ENCODE results near the gene RAD51B. TPM values are rescaled to one million over a fixed set of nuclear protein-coding genes. Genes with fewer than 3 reads are reported as not detected.

RAD51B gene
- total RNA-seq, 1 donor from 2014 or later, result 16.7 TPM

DNA sequence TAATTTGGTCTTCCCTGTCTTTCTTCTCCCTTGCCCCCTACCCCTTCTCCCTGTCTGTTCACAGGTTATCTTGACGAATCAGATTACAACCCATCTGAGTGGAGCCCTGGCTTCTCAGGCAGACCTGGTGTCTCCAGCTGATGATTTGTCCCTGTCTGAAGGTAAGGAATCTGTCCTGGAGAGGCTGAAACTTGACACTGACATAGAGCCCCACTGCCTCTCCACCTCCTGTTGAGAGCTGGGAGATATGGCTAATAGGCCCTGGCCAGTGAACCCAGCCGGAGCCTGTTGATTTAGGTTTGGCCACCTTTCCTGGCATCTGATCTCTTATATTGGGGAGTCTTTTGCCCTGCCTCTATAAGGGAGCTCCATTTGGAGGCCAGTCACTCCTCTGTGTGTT is 472.2 kb downstream of the RAD51B start:
- no peak for DNase-seq (ENCODE audit: low read depth, low spot score)
- Mint-ChIP-seq H3K27me3 (ENCODE audit: low read depth) (no peaks in the 10 kb centered on the region), H3K4me1 (peaks cover 49% of the 10 kb centered on the region), H3K4me3 (no peak overlapping the region), H3K36me3 (ENCODE audit: low read depth) (no peaks in the 10 kb centered on the region), H3K9me3 (no peaks in the 10 kb centered on the region), H3K27ac (ENCODE audit: unreplicated experiment) (no peak overlapping the region)
- TF ChIP-seq, protein P1, sequence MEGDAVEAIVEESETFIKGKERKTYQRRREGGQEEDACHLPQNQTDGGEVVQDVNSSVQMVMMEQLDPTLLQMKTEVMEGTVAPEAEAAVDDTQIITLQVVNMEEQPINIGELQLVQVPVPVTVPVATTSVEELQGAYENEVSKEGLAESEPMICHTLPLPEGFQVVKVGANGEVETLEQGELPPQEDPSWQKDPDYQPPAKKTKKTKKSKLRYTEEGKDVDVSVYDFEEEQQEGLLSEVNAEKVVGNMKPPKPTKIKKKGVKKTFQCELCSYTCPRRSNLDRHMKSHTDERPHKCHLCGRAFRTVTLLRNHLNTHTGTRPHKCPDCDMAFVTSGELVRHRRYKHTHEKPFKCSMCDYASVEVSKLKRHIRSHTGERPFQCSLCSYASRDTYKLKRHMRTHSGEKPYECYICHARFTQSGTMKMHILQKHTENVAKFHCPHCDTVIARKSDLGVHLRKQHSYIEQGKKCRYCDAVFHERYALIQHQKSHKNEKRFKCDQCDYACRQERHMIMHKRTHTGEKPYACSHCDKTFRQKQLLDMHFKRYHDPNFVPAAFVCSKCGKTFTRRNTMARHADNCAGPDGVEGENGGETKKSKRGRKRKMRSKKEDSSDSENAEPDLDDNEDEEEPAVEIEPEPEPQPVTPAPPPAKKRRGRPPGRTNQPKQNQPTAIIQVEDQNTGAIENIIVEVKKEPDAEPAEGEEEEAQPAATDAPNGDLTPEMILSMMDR (conservative IDR thresholded peaks at IDR 0.05), result no peak

DNA sequence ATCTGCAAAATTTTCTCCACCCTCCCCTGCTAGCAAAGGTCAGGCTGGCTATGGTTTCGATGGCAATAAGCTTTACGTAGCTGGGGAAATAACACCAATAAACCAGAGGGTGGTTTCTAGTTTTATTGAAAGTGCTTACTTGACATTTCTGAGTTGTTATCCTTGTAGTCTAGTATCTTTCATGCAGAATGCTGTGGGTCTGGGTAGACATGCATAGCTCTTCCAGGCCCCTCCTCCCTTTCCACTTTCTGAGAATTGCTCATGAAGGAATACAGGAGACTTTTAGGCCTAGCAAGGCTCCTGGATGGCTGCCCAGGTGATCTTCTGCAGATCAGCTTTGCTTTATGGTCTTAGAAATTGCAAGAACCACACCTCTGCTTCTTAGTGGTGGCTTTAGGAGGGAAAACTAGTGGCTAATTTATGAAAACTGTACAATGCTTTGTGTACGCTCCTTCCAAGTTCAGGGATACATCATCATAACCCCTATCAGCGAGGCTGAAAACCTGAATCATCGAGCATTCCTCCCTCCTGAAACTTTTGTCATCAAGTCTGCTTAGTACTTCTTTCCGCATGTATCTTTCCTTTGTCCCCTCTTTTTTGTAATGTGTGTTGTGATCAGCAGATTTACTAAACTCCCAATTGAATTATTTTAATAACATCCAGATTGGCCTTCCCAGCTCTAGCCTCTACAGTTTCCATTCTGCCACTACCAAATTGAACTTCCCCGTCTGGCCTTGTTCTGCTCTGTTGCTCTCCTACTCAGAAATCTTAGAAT is 473.0 kb downstream of the RAD51B start:
- H3K4me1 Mint-ChIP-seq, result peaks cover 54% of the 10 kb centered on the region
- DNase-seq (ENCODE audit: low read depth, low spot score), result no peak
- H3K9me3 Mint-ChIP-seq, result no peaks in the 10 kb centered on the region
- H3K27ac Mint-ChIP-seq (ENCODE audit: unreplicated experiment), result no peak overlapping the region
- H3K27me3 Mint-ChIP-seq (ENCODE audit: low read depth), result no peaks in the 10 kb centered on the region
- H3K36me3 Mint-ChIP-seq (ENCODE audit: low read depth), result no peaks in the 10 kb centered on the region
- no peak overlapping the region for H3K4me3 Mint-ChIP-seq
- TF ChIP-seq, protein P1 (conservative IDR thresholded peaks at IDR 0.05), result no peak

DNA sequence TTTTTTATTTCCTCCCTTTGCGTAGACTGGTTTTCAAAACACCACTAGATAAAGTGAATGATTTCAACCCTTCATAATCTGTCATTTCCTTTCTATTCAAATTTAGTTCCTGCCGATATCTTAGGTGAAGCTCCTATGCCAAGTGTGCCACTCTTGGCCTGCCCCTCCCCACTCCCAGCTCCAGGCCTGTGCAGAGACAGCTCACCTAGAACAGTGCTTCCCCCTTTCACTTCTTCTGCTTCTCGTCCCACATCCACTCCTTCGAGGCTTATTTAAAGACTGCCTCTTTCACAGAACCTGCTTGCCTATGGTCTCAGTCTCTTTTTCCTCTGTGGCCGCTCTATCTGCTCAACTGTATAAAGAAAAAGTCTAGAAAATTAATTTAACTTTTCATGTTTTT is 473.8 kb downstream of the RAD51B start:
- Mint-ChIP-seq H3K27me3 (ENCODE audit: low read depth) (no peaks in the 10 kb centered on the region), H3K4me1 (peaks cover 62% of the 10 kb centered on the region)

DNA sequence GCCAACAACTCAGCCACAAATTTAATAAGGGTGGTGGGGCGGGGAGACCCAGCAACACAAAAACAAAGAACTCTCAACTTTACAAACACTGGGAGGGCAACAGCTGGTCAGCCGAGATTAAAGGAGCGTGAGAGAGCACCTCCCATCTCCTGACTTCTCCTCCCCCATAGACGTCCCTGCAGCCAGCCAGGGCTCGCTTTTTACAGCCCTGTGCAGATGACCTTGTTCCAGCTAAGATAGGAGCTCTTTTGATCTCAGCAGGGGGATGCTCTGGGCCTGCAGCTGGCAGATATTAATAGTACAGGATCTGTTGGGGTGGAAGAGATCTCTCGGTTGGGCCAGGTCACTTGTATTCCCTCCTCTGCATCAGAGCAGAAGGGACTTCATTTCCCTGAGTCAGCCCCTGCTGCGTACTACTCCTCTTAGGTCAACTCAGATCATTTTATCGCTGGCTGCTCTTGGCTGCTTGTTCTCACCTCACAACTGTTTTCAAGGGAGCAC is 475.8 kb downstream of the RAD51B start:
- H3K36me3 Mint-ChIP-seq (ENCODE audit: low read depth), result peaks cover 14% of the 10 kb centered on the region
- H3K4me3 Mint-ChIP-seq, result peak overlapping the region; percentile 44
- peaks cover 5% of the 10 kb centered on the region for H3K9me3 Mint-ChIP-seq
- no peaks in the 10 kb centered on the region for H3K27me3 Mint-ChIP-seq (ENCODE audit: low read depth)
- no peak for DNase-seq (ENCODE audit: low read depth, low spot score)
- TF ChIP-seq, protein P1 (conservative IDR thresholded peaks at IDR 0.05), result no peak
- peaks cover 76% of the 10 kb centered on the region for H3K4me1 Mint-ChIP-seq
- peak overlapping the region; percentile 21 for H3K27ac Mint-ChIP-seq (ENCODE audit: unreplicated experiment)

More for the DNA sequence above, 473.8 kb downstream of the RAD51B start:
- Mint-ChIP-seq H3K9me3 (peaks cover 5% of the 10 kb centered on the region), H3K27ac (ENCODE audit: unreplicated experiment) (peak overlapping the region; percentile 7), H3K36me3 (ENCODE audit: low read depth) (peaks cover 6% of the 10 kb centered on the region), H3K4me3 (no peak overlapping the region)
- TF ChIP-seq, protein P1 (conservative IDR thresholded peaks at IDR 0.05), result no peak
- no peak for DNase-seq (ENCODE audit: low read depth, low spot score)

DNA sequence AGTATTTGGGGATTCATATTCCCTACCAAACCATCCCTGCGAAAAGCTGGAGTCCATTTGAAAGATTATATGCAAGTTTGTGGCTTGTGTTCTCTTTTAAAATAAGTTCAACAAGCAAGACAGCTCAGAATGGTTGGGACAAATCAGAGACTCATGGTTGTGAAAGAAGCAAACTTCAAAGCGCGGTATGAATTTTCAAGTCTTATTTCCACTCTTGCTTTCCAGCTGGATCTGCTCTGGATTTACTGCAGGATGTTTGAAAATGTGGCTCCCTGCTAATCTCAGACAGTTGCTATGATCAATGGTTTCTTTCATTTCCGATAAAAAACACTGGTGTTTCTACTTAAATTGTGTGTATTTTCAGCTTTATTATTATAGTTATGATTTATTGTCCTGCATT is 477.5 kb downstream of the RAD51B start:
- Mint-ChIP-seq H3K4me1 (peaks cover 80% of the 10 kb centered on the region), H3K9me3 (peaks cover 7% of the 10 kb centered on the region), H3K4me3 (no peak overlapping the region), H3K27ac (ENCODE audit: unreplicated experiment) (no peak overlapping the region), H3K27me3 (ENCODE audit: low read depth) (no peaks in the 10 kb centered on the region), H3K36me3 (ENCODE audit: low read depth) (peaks cover 24% of the 10 kb centered on the region)
- TF ChIP-seq, protein P1 (conservative IDR thresholded peaks at IDR 0.05), result no peak
- DNase-seq (ENCODE audit: low read depth, low spot score), result no peak
